IMR-90 (cell line): ENCODE data around the gene CREB5. TPM values are rescaled to one million over a fixed set of nuclear protein-coding genes. Genes with fewer than 3 reads are reported as not detected.

Source experiments
- ATAC-seq: fragments of 200-7000 bp; cut with Tn5 transposase; 2 replicates; pipeline ENCODE4 v1.9.1; 2020; ENCODE audit warnings: low read depth, mild to moderate bottlenecking, moderate library complexity
- BruUV-seq: library from RNA; stranded (reverse); fragments of 400-500 nt; replicated peaks from 2 replicates; lab custom pipeline; 2021; lab: Mats Ljungman, UMichigan
- CTCF ChIA-PET: fragments of 300-600 bp; formaldehyde crosslinking; extraction: SDS; loops from one replicate; lab custom pipeline; 2021; ENCODE audit warnings: antibody characterized with exemption; lab: Yijun Ruan, JAX
- POLR2A ChIA-PET: fragments of 300-600 bp; sonication (Branson Sonifier 250); formaldehyde crosslinking; loops from one replicate; lab custom pipeline; 2022; ENCODE audit warnings: antibody characterized with exemption; ENCODE audit not compliant: unreplicated experiment; lab: Charles Lee
- DNase-seq: peaks from one replicate; pipeline ENCODE4 v3.0.0; 2013
- H2AFZ ChIP-seq: replicated peaks from 2 replicates; pipeline ENCODE3; 2013; ENCODE audit warnings: low read length, mild to moderate bottlenecking; ENCODE audit not compliant: poor library complexity
- H2AK5ac ChIP-seq: 2 replicates; pipeline ENCODE4 v1.6.1; 2013; ENCODE audit warnings: low read depth, low read length, inconsistent platforms
- H2AK9ac ChIP-seq: replicated peaks from 2 replicates; pipeline ENCODE3; 2013; ENCODE audit warnings: mild to moderate bottlenecking, low read depth, low read length, moderate library complexity; ENCODE audit not compliant: poor library complexity
- H2BK120ac ChIP-seq: 2 replicates; pipeline ENCODE4 v1.6.1; 2013; ENCODE audit warnings: low read depth, low read length, inconsistent platforms
- H2BK15ac ChIP-seq: 3 replicates; pipeline ENCODE4 v1.6.1; 2013; ENCODE audit warnings: low read depth, low read length, inconsistent platforms
- H2BK20ac ChIP-seq: 2 replicates; pipeline ENCODE4 v1.6.1; 2013; ENCODE audit warnings: low read depth, mild to moderate bottlenecking, inconsistent platforms, low read length, moderate library complexity
- H2BK5ac ChIP-seq: 2 replicates; pipeline ENCODE4 v1.6.1; 2013; ENCODE audit warnings: mild to moderate bottlenecking, low read depth, low read length, inconsistent platforms; ENCODE audit not compliant: poor library complexity, severe bottlenecking
- H3K14ac ChIP-seq: replicated peaks from 2 replicates; pipeline ENCODE4 v1.6.1; 2013; ENCODE audit warnings: low read depth, low read length, inconsistent platforms
- H3K18ac ChIP-seq: 2 replicates; pipeline ENCODE4 v1.6.1; 2013; ENCODE audit warnings: low read depth, low read length, control low read depth
- H3K23ac ChIP-seq: 2 replicates; pipeline ENCODE4 v1.6.1; 2013; ENCODE audit warnings: low read depth, low read length, inconsistent platforms
- H3K27ac ChIP-seq: 2 replicates; pipeline ENCODE4 v1.5.1; 2013; ENCODE audit warnings: mild to moderate bottlenecking, control low read depth, low read length; ENCODE audit not compliant: insufficient read depth
- H3K27me3 ChIP-seq: 2 replicates; pipeline ENCODE4 v1.6.1; 2013; ENCODE audit warnings: low read length; ENCODE audit not compliant: control insufficient read depth, insufficient read depth
- H3K36me3 ChIP-seq: 2 replicates; pipeline ENCODE4 v1.6.1; 2013; ENCODE audit warnings: low read length, mixed read lengths; ENCODE audit not compliant: control insufficient read depth, insufficient read depth
- H3K4ac ChIP-seq: 2 replicates; pipeline ENCODE4 v1.6.1; 2013; ENCODE audit warnings: low read depth, low read length, inconsistent platforms
- H3K4me1 ChIP-seq: 2 replicates; pipeline ENCODE4 v1.6.1; 2013; ENCODE audit warnings: low read length, mixed read lengths; ENCODE audit not compliant: control insufficient read depth, insufficient read depth
- H3K4me2 ChIP-seq: 2 replicates; pipeline ENCODE4 v1.6.1; 2013; ENCODE audit warnings: low read depth, mild to moderate bottlenecking, control low read depth, low read length, moderate library complexity
- H3K4me3 ChIP-seq: 2 replicates; pipeline ENCODE4 v1.5.1; 2013; ENCODE audit warnings: low read depth, mild to moderate bottlenecking, control low read depth, low read length, moderate library complexity; ENCODE audit not compliant: insufficient read depth
- H3K56ac ChIP-seq: 2 replicates; pipeline ENCODE4 v1.6.1; 2013; ENCODE audit warnings: low read length, inconsistent platforms; ENCODE audit not compliant: insufficient read depth; ENCODE audit errors: extremely low read depth
- H3K79me1 ChIP-seq, 2 experiments: 2 replicates each; pipeline ENCODE4 v1.6.1; 2013; ENCODE audit warnings: low read length in 2 of 2, inconsistent platforms in 1 of 2, low read depth in 1 of 2
- H3K9ac ChIP-seq: 2 replicates; pipeline ENCODE4 v1.6.1; 2013; ENCODE audit warnings: low read depth, low read length, control low read depth
- H3K9me1 ChIP-seq: 2 replicates; pipeline ENCODE4 v1.6.1; 2013; ENCODE audit warnings: low read length, inconsistent platforms; ENCODE audit not compliant: insufficient read depth
- H3K9me3 ChIP-seq: 2 replicates; pipeline ENCODE4 v1.6.1; 2013; ENCODE audit warnings: low read length; ENCODE audit not compliant: control insufficient read depth, insufficient read depth
- H4K20me1 ChIP-seq: 2 replicates; pipeline ENCODE4 v1.6.1; 2013; ENCODE audit warnings: low read length, inconsistent platforms; ENCODE audit not compliant: insufficient read depth
- H4K5ac ChIP-seq: 2 replicates; pipeline ENCODE4 v1.6.1; 2013; ENCODE audit warnings: mild to moderate bottlenecking, low read depth, low read length, control low read depth
- H4K8ac ChIP-seq, 2 experiments: 2 replicates each; pipeline ENCODE4 v1.6.1; 2013; ENCODE audit warnings: low read depth in 2 of 2, low read length in 2 of 2, control low read depth in 1 of 2, inconsistent platforms in 1 of 2
- H4K91ac ChIP-seq: 2 replicates; pipeline ENCODE4 v1.6.1; 2013; ENCODE audit warnings: low read depth, low read length, inconsistent platforms; ENCODE audit not compliant: insufficient read depth
- BHLHE40 ChIP-seq: fragments of 150-350 bp; IDR thresholded peaks from 2 replicates; pipeline ENCODE4 v1.6.1; 2016; ENCODE audit warnings: mild to moderate bottlenecking, low read depth, low read length
- CEBPB ChIP-seq: IDR thresholded peaks from 2 replicates; pipeline ENCODE4 v1.6.1; 2012; ENCODE audit warnings: low read depth, low read length, improper control_type of control experiment
- CHD1 ChIP-seq: IDR thresholded peaks from 2 replicates; pipeline ENCODE4 v1.6.1; 2012; ENCODE audit warnings: low read depth, low read length, improper control_type of control experiment
- FOS ChIP-seq: fragments of 150-350 bp; IDR thresholded peaks from 2 replicates; pipeline ENCODE4 v1.6.1; 2016; ENCODE audit warnings: low read depth, low read length
- MAFK ChIP-seq: IDR thresholded peaks from 2 replicates; pipeline ENCODE4 v1.6.1; 2012; ENCODE audit warnings: low read depth, low read length, improper control_type of control experiment
- MAZ ChIP-seq: IDR thresholded peaks from 2 replicates; pipeline ENCODE4 v1.6.1; 2012; ENCODE audit warnings: low read depth, mild to moderate bottlenecking, low read length, improper control_type of control experiment, moderate library complexity, borderline replicate concordance
- NFE2L2 ChIP-seq: fragments of 150-350 bp; IDR thresholded peaks from 2 replicates; pipeline ENCODE4 v1.6.1; 2016; ENCODE audit warnings: low read depth, mild to moderate bottlenecking, low read length
- POLR2A ChIP-seq: IDR thresholded peaks from 2 replicates; pipeline ENCODE4 v1.6.1; 2012; ENCODE audit warnings: mild to moderate bottlenecking, low read depth, low read length
- RAD21 ChIP-seq: IDR thresholded peaks from 2 replicates; pipeline ENCODE4 v1.6.1; 2012; ENCODE audit warnings: low read length, improper control_type of control experiment
- RCOR1 ChIP-seq: IDR thresholded peaks from 2 replicates; pipeline ENCODE4 v1.6.1; 2012; ENCODE audit warnings: mild to moderate bottlenecking, low read length, improper control_type of control experiment; ENCODE audit not compliant: insufficient replicate concordance
- USF2 ChIP-seq: fragments of 150-350 bp; IDR thresholded peaks from 2 replicates; pipeline ENCODE4 v1.6.1; 2017; ENCODE audit warnings: mild to moderate bottlenecking, antibody characterized with exemption, low read length, low read depth
- WGBS, 2 experiments: methylation state at CpG; one replicate each; pipeline versions ENCODE4 v1.1.5 to v1.1.7; 2013; ENCODE audit warnings: missing lambda C conversion rate in 2 of 2; ENCODE audit not compliant: insufficient read length in 1 of 2; ENCODE audit errors: extremely low coverage in 2 of 2; 5-methylcytosine and 5-hydroxymethylcytosine counted together
- dilution Hi-C: fragments of 300-500 bp; cut with HindIII; formaldehyde crosslinking; loops from one replicate; pipeline ENCODE4 v1.14.3; 2018; ENCODE audit warnings: low sequenced_read_pairs; ENCODE audit not compliant: unreplicated experiment
- in situ Hi-C: fragments of 300-500 bp; cut with MboI; formaldehyde crosslinking; loops from 3 replicates; pipeline ENCODE4 v1.14.3; 2019; ENCODE audit warnings: low sequenced_read_pairs, inconsistent platforms, mixed read lengths
- intact Hi-C: fragments of 100-400 bp; cut with micrococcal nuclease; formaldehyde crosslinking; loops from 2 replicates; pipeline ENCODE4 v1.10.0; 2022
- polyA plus RNA-seq, 3 experiments: library from polyadenylated mRNA; depleted of rRNA; stranded (reverse); fragments of >200 nt; gene quantifications; 2 replicates each; pipeline ENCODE4 v1.2.3, GENCODE V29; 2012; ENCODE audit warnings: low replicate concordance in 1 of 3
- total RNA-seq: library from RNA; depleted of rRNA; stranded (reverse); fragments of >200 nt; gene quantifications from 2 replicates; pipeline ENCODE4 v1.2.3, GENCODE V29; 2012
- TF ChIP-seq, protein P1 (sequence below): fragments of 150-350 bp; IDR thresholded peaks from 2 replicates; pipeline ENCODE4 v1.6.1; 2016; ENCODE audit warnings: low read depth, mild to moderate bottlenecking, low read length, moderate library complexity, borderline replicate concordance
- TF ChIP-seq, protein P2 (sequence below): conservative IDR thresholded peaks from 2 replicates; pipeline ENCODE4 v1.5.1; 2012; ENCODE audit warnings: mild to moderate bottlenecking, low read depth, low read length, improper control_type of control experiment

Gene CREB5
- total and polyA plus RNA-seq, 2 of the 4 experiments (the other 2 are of a cell fraction): 7.3 to 13.1 TPM

DNA sequence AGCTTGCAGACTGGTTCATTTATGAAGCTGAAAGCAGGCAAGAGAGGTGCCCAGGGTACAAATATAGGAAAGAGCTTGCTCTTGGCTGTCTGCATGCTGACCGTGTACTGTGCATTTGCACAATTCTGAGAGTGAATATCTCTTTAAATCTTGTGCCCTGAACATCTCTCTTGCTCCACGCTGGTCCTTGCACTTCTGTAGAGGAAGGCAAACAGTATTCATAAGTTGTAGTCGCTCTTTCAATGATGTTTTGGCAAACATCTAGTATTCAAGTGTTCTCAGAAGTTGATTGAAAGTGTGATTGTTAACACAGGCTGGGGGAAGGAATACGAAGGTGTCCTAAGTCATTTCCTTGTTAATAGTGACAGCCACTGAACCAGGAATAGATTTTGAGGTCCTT, 332.6 kb downstream of the CREB5 start:
- Histone ChIP-seq H3K79me1 (no peaks in the 10 kb centered on the region), H3K27me3 (no peaks in the 10 kb centered on the region), H3K9ac (no peak overlapping the region), H4K20me1 (0 out of 2 replicates have a peak, but pooled peaks cover 3% of the 10 kb centered on the region), H2BK120ac (no peak overlapping the region), H4K91ac (no peak overlapping the region), H3K56ac (no peak overlapping the region), H3K4me1 (peaks cover 1% of the 10 kb centered on the region), H3K23ac (no peak overlapping the region), H3K4me3 (no peak overlapping the region), H4K5ac (no peak overlapping the region), H4K8ac (no peak overlapping the region), H2BK15ac (no peak overlapping the region), H3K14ac (no peak overlapping the region), H2AK9ac (no peak overlapping the region), H2AFZ (no peak overlapping the region), H3K9me1 (no peaks in the 10 kb centered on the region), H3K36me3 (no peaks in the 10 kb centered on the region), H3K4me2 (no peak overlapping the region), H3K9me3 (no peaks in the 10 kb centered on the region), H2BK20ac (no peak overlapping the region), H3K18ac (no peak overlapping the region), H3K27ac (no peak overlapping the region), H3K4ac (no peak overlapping the region), H2BK5ac (no peak overlapping the region), H2AK5ac (no peak overlapping the region)
- no TSS peak for BruUV-seq
- ChIA-PET CTCF (interaction anchor here (0.5 kb wide), 1 partner anchor 893 kb away, joined by 3 read pairs; no protein-coding TSS in a partner anchor), POLR2A (no interaction called here)
- dilution Hi-C loops: no loop called here
- no CpG with 5 or more reads among the region's 4 CpGs for WGBS, 2 experiments
- no peak for ATAC-seq
- intact Hi-C loops: no loop called here
- in situ Hi-C loops: no loop called here
- no peak for DNase-seq
- no peak for TF ChIP-seq CHD1
- no peak for TF ChIP-seq NFE2L2
- no peak for TF ChIP-seq CEBPB
- TF ChIP-seq, protein P1, sequence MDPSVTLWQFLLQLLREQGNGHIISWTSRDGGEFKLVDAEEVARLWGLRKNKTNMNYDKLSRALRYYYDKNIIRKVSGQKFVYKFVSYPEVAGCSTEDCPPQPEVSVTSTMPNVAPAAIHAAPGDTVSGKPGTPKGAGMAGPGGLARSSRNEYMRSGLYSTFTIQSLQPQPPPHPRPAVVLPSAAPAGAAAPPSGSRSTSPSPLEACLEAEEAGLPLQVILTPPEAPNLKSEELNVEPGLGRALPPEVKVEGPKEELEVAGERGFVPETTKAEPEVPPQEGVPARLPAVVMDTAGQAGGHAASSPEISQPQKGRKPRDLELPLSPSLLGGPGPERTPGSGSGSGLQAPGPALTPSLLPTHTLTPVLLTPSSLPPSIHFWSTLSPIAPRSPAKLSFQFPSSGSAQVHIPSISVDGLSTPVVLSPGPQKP: no peak
- no peak for TF ChIP-seq USF2
- TF ChIP-seq BHLHE40: no peak
- no peak for TF ChIP-seq FOS
- TF ChIP-seq MAFK: no peak
- no peak for TF ChIP-seq MAZ
- TF ChIP-seq, protein P2, sequence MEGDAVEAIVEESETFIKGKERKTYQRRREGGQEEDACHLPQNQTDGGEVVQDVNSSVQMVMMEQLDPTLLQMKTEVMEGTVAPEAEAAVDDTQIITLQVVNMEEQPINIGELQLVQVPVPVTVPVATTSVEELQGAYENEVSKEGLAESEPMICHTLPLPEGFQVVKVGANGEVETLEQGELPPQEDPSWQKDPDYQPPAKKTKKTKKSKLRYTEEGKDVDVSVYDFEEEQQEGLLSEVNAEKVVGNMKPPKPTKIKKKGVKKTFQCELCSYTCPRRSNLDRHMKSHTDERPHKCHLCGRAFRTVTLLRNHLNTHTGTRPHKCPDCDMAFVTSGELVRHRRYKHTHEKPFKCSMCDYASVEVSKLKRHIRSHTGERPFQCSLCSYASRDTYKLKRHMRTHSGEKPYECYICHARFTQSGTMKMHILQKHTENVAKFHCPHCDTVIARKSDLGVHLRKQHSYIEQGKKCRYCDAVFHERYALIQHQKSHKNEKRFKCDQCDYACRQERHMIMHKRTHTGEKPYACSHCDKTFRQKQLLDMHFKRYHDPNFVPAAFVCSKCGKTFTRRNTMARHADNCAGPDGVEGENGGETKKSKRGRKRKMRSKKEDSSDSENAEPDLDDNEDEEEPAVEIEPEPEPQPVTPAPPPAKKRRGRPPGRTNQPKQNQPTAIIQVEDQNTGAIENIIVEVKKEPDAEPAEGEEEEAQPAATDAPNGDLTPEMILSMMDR: no peak
- TF ChIP-seq POLR2A: no peak
- TF ChIP-seq RCOR1: no peak
- TF ChIP-seq RAD21: no peak
